RKO (cell line): ENCODE results near the gene LDHA.
"Not testable (repeated sequence)": the region's sequence is repeated elsewhere in the genome, so short reads cannot be mapped to it uniquely, and the experiment has no call there.

Experiments used
- DNase-seq: peaks from one replicate; pipeline ENCODE4 v3.0.0-alpha.2; 2016; ENCODE audit warnings: low spot score

Gene LDHA

DNA sequence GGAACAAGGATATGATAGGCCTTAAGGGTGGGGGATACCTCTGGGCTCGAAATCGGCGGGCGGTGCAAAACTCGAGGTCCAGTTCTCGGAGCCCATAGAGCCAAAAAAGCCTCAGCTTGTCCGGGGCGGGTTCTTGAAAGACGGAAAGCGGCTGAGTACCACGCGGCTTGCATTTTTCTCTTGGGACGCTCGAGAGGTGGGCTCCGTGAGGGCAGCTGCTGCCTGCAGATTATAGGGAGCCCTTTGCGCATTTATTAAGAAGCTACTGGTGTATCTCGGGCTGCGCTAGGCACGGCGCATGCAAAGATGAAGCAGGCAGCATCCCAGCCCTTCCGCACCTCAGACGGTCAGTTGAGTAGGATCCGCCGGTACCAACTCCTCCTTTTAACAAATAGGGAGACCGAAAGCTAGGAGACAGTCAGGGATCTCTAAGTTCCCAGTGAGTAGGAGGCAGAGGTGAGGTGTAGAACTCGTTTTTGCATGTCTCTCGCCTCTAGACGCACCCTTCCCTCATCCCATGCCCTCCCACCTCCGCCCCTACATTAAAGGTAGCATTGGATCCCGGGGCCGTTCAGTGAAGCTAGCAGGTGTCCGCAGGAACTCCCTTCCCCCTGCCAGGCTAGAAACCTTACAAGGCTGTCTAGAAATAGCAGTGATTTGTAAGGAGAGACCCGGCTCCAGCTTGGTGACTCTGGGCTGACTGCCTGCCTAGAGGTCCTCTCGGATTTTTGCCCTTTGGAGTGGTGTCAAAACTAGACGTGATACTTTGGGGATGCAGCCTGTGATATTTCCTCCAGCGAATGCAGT lies 768 bp downstream of the LDHA start:
- peak; percentile 48 for DNase-seq

- peak; percentile 99 for DNase-seq
Measured at GRCh38 chr11:18395735-18396504, 1.6 kb downstream of the LDHA start.

- no peak for DNase-seq
Measured at GRCh38 chr11:18397921-18398320, 3.6 kb downstream of the LDHA start.

- DNase-seq: not testable (repeated sequence)
Measured at GRCh38 chr11:18401077-18401476, 6.7 kb downstream of the LDHA start.

DNA sequence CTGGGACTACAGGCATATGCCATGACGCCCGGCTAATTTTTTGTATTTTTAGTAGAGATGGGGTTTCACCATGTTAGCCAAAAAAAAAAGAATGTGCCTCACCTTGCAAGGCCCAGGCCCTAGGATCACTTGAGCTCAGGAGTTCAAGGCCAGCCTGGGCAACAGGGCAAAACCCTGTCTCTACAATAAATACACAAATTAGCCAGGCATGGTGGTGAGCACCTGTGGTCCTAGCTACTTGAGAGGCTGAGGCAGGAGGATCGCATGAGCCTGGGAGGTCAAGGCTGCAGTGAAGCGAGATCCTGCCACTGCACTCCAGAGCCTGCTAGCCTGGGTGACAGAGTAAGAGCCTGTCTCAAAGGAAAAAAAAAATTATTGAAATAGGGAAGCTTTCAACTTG lies 9.7 kb downstream of the LDHA start:
- DNase-seq: no peak

GRCh38 chr11:18407400-18407799 lies 13.0 kb downstream of the LDHA start:
- DNase-seq: peak; percentile 54

- no peak for DNase-seq
Measured at GRCh38 chr11:18408558-18409291, 14.4 kb downstream of the LDHA start.

GRCh38 chr11:18416459-18416858 lies 22.1 kb downstream of the LDHA start:
- no peak for DNase-seq

GRCh38 chr11:18419040-18419439 lies 24.7 kb downstream of the LDHA start:
- no peak for DNase-seq

DNA sequence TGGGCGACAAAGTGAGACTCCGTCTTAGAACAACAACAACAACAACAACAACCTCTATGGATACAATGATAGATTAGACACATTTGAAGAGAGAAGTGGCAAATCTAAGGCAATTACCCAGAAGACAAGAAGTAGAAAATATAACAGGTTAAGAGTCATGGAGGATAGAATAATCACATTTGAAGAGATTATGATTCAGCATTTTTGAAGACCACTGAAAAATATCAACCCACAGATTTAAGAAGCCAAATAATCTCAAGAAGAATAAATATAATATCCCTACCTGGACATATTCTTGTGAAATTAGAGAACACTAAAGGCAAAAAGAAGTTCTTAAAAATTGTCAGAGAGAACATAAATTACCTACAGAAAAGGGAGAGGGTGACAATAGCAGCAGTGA lies 25.7 kb downstream of the LDHA start:
- DNase-seq: no peak

GRCh38 chr11:18427240-18427639 lies 32.9 kb downstream of the LDHA start:
- DNase-seq: no peak

DNA sequence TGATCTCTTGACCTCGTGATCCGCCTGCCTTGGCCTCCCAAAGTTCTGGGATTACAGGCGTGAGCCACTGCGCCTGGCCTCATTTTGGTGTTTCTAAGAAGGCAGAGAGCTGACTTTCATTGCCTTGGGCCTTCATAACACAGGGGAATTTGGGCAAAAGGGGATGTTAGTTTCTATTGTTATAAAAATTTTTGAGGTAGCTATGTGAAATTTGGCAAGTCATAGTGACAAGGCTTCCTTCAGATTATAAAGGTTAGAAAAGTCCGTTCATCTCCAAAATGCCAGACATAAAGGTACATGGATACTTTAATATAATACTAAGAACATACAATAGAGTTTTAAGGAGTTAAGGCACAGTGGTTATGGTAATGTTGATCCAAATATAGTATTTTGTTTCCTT lies 35.0 kb downstream of the LDHA start:
- DNase-seq: no peak

GRCh38 chr11:18438691-18439090 lies 44.3 kb downstream of the LDHA start:
- DNase-seq: no peak

- no peak for DNase-seq
Measured at GRCh38 chr11:18449251-18449650, 54.9 kb downstream of the LDHA start.

DNA sequence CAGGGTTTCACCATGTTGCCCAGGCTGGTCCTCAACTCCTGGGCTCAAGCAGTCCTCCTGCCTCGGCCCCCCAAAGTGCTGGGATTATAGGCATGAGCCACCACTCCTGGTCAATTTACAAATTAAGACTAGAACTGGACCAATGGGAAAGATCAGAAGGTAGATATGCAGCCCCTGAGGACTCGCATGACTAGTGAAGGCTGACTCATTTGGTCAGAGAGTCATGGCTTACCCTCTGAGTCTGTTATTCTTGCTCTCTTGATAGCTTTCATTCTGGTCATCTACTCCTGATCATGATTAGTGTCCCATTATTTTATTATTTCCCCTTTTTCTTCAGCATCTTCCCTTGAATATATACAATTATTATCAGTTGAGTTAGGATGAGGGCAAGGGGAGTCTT lies 58.6 kb downstream of the LDHA start:
- DNase-seq: peak; percentile 63

DNA sequence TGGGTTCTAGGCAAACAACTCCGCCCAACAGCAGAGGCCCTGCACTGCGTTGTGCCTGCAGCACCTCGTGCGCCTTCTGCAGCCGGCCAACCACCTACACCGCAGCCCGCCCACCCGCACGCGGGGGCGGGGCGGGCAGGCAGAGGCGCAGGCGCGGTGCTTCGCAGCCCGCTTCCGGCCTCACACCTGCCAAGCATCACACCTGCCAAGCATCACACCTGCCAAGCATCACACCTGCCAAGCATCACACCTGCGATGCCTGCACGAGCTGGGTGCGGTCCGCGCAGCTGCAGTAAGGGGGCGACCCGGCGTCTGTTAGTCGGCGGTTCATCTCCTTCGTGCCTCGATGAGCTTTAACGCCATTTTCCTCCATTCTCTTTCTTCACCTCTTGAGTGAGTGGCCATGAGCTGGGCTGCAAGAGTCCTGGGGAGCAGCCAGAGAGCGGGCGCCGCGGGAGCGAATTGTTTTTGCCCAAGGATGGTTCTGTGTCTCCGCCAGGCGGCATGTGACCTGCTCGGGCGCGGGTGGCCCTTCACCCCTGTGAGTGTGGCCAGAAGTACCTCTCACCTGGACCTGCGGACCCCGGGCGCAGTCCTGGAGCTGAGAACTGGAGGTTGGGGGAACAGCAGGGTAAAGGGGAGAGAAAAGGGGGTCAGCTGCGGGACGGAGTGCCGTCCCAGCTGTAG lies 61.5 kb downstream of the LDHA start, which contains the start of gene LDHAL6A:
Gene LDHAL6A, plus strand, starts transcription at position 171 of the 687 bp plus-strand sequence. CDS start 825 bp downstream, outside the sequence.
- no peak for DNase-seq

DNA sequence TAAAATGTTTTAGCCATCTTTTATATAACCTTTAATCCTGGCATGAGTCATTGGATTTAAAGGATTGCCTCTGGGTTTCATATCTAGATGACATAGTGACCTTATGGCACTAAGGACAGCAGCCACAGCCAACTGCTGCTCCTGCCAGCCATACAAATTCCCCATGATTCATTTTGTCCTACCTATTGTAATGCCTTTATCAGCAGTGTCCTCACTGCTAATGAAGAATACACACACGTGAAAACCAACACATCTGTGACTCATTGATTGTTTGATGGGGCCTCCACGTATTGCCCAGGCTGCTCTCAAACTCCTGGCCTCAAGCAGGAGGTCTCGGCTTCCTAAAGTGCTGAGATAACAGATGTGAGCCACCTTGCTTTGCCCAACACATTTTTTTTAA lies 63.1 kb downstream of the LDHA start:
- DNase-seq: peak; percentile 3
